Measurements from ENCODE around the gene EMD.

DNA sequence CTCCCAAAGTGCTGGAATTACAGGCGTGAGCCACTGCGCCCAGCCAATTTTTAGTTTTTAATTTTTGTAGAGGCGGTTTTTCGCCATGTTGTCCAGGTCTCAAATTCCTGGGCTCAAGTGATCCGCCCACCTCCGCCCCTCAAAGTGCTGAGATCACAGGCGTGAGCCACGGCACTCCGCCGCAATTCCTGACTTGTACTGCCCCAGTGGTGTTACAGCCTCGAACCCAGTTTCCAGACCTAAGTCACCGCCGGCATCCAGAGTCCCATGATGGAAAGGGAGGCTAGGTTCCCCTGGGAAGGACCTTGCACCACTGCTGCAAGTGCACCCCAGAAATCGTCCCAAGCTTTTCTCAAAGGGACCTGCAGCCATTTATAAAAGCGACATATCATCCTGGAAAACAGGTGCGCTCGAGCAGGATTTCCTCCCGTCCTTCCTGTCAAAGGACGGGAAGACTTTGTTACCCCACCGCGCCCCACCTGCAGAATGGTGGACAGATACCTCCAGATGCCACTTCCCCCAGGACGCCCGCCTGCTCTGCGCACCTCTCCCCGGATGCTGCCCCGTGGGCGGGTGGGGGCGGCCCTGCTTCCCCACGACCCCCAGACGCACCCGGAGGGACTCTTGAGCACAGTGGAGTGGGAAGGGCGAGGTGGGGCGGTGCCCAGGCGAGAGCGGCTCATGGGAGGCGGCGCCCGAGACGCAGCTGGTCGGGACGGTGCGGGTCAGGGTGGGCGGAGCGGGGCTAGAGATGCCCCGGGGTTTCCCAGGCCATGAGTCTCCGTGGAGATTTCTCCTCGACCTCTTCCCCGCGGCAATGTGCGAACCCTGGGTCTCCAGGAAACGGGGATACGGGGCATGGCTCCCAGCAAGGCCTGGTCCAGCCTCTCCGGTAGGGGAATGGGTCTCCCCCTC lies 18.1 kb downstream of the EMD start:
- TF ChIP-seq EZH2 (IDR thresholded peaks at IDR 0.05; ENCODE audit: low read length) (no peak), CTCF (optimal IDR thresholded peaks at IDR 0.05 in 1 of 3, IDR thresholded peaks at IDR 0.05 in 1 of 3, conservative IDR thresholded peaks at IDR 0.05 in 1 of 3; ENCODE audit: extremely low read depth in 1 of 3, insufficient read depth in 2 of 3, low read length in 3 of 3) (no peak)

Measured in keratinocyte (primary cell).